Ovary (tissue), 9 donors: ENCODE data around the gene UNKL. TPM values are rescaled to one million over a fixed set of nuclear protein-coding genes. Genes with fewer than 3 reads are reported as not detected.

Source experiments
- DNase-seq, 5 donors: peaks; one replicate each; pipeline ENCODE4 v3.0.0-alpha.2; 2019 to 2020
- H3K27ac ChIP-seq, 2 donors: fragments of 200-600 bp; one replicate each; pipeline versions ENCODE4 v1.5.1 to v1.8.0; 2019 to 2022
- H3K27me3 ChIP-seq: fragments of 200-600 bp; one replicate; pipeline ENCODE4 v1.8.0; 2022
- H3K36me3 ChIP-seq: fragments of 200-600 bp; sonication (generic); one replicate; pipeline ENCODE4 v1.5.1; 2019
- H3K4me1 ChIP-seq: one replicate; pipeline ENCODE4 v1.8.1; 2013; ENCODE audit warnings: mild to moderate bottlenecking, moderate library complexity; ENCODE audit not compliant: insufficient read depth
- H3K4me3 ChIP-seq: fragments of 200-600 bp; sonication (generic); one replicate; pipeline ENCODE4 v1.5.1; 2017
- H3K9me3 ChIP-seq, 2 donors: fragments of 200-600 bp in 1 of 2; sonication (generic) in 1 of 2; one replicate each; pipeline versions ENCODE4 v1.5.1 to v1.8.1; 2013 to 2019; ENCODE audit warnings: mild to moderate bottlenecking in 1 of 2, moderate library complexity in 1 of 2
- EP300 ChIP-seq: sonication (generic); formaldehyde crosslinking; IDR thresholded peaks from one replicate; pipeline ENCODE4 v1.6.1; 2017; ENCODE audit warnings: antibody characterized with exemption
- POLR2A ChIP-seq: fragments of 450-650 bp; IDR thresholded peaks from one replicate; pipeline ENCODE4 v1.6.1; 2017; ENCODE audit warnings: antibody characterized with exemption, mild to moderate bottlenecking, moderate library complexity
- WGBS, 3 donors: extraction: QIAGEN DNeasy Blood & Tissue Kit in 1 of 3; methylation state at CpG; one replicate each; pipeline versions ENCODE4 v1.1.5 to v1.1.7; 2013 to 2017; 5-methylcytosine and 5-hydroxymethylcytosine counted together
- intact Hi-C, 4 donors: fragments of 100-400 bp; cut with DNase I; formaldehyde crosslinking; loops; one replicate each; pipeline versions ENCODE4 v1.11.0 to v1.15.1; 2022 to 2023
- polyA plus RNA-seq, 2 donors: library from polyadenylated mRNA; stranded (reverse); fragments of 200-250 nt in 1 of 2; fragments of 350-450 nt in 1 of 2; fragmentation: Illumina TruSeq in 1 of 2; extraction: RNeasy Lipid Tissue Mini Kit (QIAGEN cat#74804) in 1 of 2; gene quantifications; one replicate each; pipeline ENCODE4 v1.2.3, GENCODE V29; 2013 to 2014
- total RNA-seq, 7 donors: library from RNA; depleted of rRNA in 2 of 7; stranded (reverse); fragments of >200 nt in 2 of 7; fragmentation: NEBNext Ultra II Directional in 3 of 7; extraction: Animal tissue kit (Norgen Biotek cat#: 25700) in 3 of 7; gene quantifications; one replicate each; pipeline versions ENCODE4 v1.1.0 to v1.2.4, GENCODE V29; 2016 to 2023
- TF ChIP-seq, protein P1 (sequence below), 3 donors: fragments of 450-650 bp in 2 of 3; fragments of 200-600 bp in 1 of 3; IDR thresholded peaks; one replicate each; pipeline versions ENCODE4 v1.5.1 to v1.8.0; 2016 to 2022; ENCODE audit warnings: antibody characterized with exemption in 3 of 3, mild to moderate bottlenecking in 1 of 3
- donor health status: DM: no; HTN: no; CAD: no; lungs with moderate emphysema.
- donor health status: DM: no; HTN: no; CAD: no.
- donor health status: Bipolar disorder and iron deficiency.
- donor health status: DM: yes; HTN: yes; CAD: no.
- donor health status: DM: no; HTN: no; CAD: no.
- donor health status: DM: yes; HTN: yes; CAD: no.

The UNKL gene
- total and polyA plus RNA-seq, 9 donors = 7.0 to 44.8 (median 32.5) TPM

- H3K27me3 ChIP-seq = no peaks in the 10 kb centered on the region
- H3K27ac ChIP-seq = no peak overlapping the region
- WGBS, 3 donors = 76 to 82% (median 80%) methylated on average over 19 of the region's 19 CpGs
- intact Hi-C loops = no loop called here
- peaks cover 5% of the 10 kb centered on the region for H3K4me1 ChIP-seq
- H3K36me3 ChIP-seq = no peaks in the 10 kb centered on the region
- no peak overlapping the region for H3K4me3 ChIP-seq
- no peak for DNase-seq
- no peak for TF ChIP-seq EP300
- TF ChIP-seq, protein P1, sequence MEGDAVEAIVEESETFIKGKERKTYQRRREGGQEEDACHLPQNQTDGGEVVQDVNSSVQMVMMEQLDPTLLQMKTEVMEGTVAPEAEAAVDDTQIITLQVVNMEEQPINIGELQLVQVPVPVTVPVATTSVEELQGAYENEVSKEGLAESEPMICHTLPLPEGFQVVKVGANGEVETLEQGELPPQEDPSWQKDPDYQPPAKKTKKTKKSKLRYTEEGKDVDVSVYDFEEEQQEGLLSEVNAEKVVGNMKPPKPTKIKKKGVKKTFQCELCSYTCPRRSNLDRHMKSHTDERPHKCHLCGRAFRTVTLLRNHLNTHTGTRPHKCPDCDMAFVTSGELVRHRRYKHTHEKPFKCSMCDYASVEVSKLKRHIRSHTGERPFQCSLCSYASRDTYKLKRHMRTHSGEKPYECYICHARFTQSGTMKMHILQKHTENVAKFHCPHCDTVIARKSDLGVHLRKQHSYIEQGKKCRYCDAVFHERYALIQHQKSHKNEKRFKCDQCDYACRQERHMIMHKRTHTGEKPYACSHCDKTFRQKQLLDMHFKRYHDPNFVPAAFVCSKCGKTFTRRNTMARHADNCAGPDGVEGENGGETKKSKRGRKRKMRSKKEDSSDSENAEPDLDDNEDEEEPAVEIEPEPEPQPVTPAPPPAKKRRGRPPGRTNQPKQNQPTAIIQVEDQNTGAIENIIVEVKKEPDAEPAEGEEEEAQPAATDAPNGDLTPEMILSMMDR (IDR thresholded peaks at IDR 0.05) = no peak
- TF ChIP-seq POLR2A = no peak
- H3K9me3 ChIP-seq = no peaks in the 10 kb centered on the region
Observed at GRCh38 chr16:1357906-1358566, 56.5 kb downstream of the UNKL start.

GRCh38 chr16:1356061-1356900 lies 58.2 kb downstream of the UNKL start:
- no peak overlapping the region for H3K4me3 ChIP-seq
- intact Hi-C loops = no loop called here
- no peak for DNase-seq
- no peak overlapping the region for H3K27ac ChIP-seq
- 63 to 74% (median 67%) methylated on average over 31 to 33 of the region's 33 CpGs for WGBS, 3 donors
- H3K36me3 ChIP-seq = no peaks in the 10 kb centered on the region
- H3K9me3 ChIP-seq = no peaks in the 10 kb centered on the region
- TF ChIP-seq, protein P1 (IDR thresholded peaks at IDR 0.05) = no peak
- TF ChIP-seq EP300 (no peak), POLR2A (no peak)
- no peaks in the 10 kb centered on the region for H3K27me3 ChIP-seq
- peaks cover 10% of the 10 kb centered on the region for H3K4me1 ChIP-seq

DNA sequence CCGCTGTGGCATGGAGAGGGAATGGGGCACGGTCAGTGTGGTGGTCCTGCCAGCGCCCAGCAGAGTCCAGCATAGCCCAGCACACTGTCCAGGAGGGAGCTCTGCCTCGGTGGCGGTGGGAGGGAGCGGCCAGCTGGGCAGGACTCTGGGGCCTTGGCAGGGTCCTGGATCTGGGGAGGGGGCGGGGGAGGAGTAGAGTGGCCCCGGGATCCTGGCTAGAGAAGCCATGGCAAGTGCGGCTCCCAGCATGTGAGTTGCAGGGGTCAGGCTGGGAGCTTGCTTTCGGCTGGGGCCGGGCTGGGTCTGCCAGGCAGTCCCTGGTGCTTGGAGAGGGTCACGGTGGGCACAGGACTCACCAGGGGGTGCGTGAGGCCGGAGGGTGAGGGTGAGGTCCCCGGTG lies 58.9 kb downstream of the UNKL start:
- no peak for TF ChIP-seq POLR2A
- TF ChIP-seq, protein P1 (IDR thresholded peaks at IDR 0.05) = no peak
- TF ChIP-seq EP300 = no peak
- peaks cover 17% of the 10 kb centered on the region for H3K4me1 ChIP-seq
- H3K27ac ChIP-seq = no peak overlapping the region
- no peak overlapping the region for H3K4me3 ChIP-seq
- H3K27me3 ChIP-seq = no peaks in the 10 kb centered on the region
- 54 to 62% (median 56%) methylated on average over 15 of the region's 15 CpGs for WGBS, 3 donors
- intact Hi-C loops = no loop called here
- no peaks in the 10 kb centered on the region for H3K9me3 ChIP-seq
- DNase-seq = no peak
- no peaks in the 10 kb centered on the region for H3K36me3 ChIP-seq

DNA sequence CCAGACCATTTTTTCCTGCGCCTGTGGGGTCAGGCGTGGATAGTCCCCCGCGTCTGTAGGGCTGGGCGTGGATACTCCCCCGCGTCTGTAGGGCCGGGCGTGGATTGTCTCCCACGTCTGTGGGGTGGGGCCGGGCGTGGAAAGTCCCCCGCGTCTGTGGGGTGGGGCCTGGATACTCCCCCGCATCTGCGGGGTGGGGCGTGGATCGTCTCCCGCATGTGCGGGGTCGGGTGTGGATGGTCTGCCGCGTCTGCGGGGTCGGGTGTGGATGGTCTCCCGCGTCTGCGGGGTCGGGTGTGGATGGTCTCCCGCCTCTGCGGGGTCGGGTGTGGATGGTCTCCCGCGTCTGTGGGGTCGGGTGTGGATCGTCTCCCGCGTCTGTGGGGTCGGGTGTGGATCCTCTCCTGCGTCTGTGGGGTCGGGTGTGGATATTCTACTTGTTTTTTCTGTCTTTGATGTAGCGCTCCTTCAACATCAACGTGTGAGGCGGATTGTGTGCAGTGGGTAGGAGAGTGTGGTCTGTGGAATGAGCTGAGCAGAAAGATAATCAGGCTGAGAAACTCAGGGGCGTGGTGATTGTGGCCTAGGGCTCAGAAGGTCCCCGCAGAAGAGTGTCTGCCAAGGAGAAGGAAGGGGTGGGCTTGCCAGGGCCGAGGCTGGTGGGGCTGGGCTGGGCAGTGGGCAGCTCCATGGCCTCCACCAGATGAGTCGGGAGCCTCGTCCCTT lies 59.5 kb downstream of the UNKL start:
- 79 to 86% (median 79%) methylated on average over 49 of the region's 49 CpGs for WGBS, 3 donors

More for the DNA sequence above, 59.5 kb downstream of the UNKL start:
- Histone ChIP-seq H3K27ac (no peak overlapping the region), H3K9me3 (no peaks in the 10 kb centered on the region), H3K27me3 (no peaks in the 10 kb centered on the region), H3K4me3 (no peak overlapping the region), H3K36me3 (no peaks in the 10 kb centered on the region), H3K4me1 (peaks cover 18% of the 10 kb centered on the region)
- no peak for TF ChIP-seq POLR2A
- DNase-seq = no peak
- intact Hi-C loops = no loop called here
